ENCODE measurements around the gene ELP4.

ELP4 gene

GRCh38 chr11:31800398-31801265 lies 291.1 kb downstream of the ELP4 start:
- DNase-seq (ENCODE audit: low read depth): no peak

GRCh38 chr11:31801298-31801702 lies 291.7 kb downstream of the ELP4 start:
- no peak for DNase-seq (ENCODE audit: low read depth)

- no peak for DNase-seq (ENCODE audit: low read depth)
Observed at GRCh38 chr11:31802000-31802551, 292.5 kb downstream of the ELP4 start.

GRCh38 chr11:31802609-31802989 lies 293.0 kb downstream of the ELP4 start:
- DNase-seq (ENCODE audit: low read depth): no peak

- DNase-seq (ENCODE audit: low read depth): no peak
Observed at GRCh38 chr11:31802990-31803812, 293.6 kb downstream of the ELP4 start.

GRCh38 chr11:31803813-31804311 lies 294.3 kb downstream of the ELP4 start:
- DNase-seq (ENCODE audit: low read depth): no peak

- DNase-seq (ENCODE audit: low read depth): no peak
Observed at GRCh38 chr11:31804312-31805036, 294.9 kb downstream of the ELP4 start.

GRCh38 chr11:31805037-31805628 lies 295.6 kb downstream of the ELP4 start:
- DNase-seq (ENCODE audit: low read depth): no peak

- no peak for DNase-seq (ENCODE audit: low read depth)
Observed at GRCh38 chr11:31805629-31806185, 296.1 kb downstream of the ELP4 start.

GRCh38 chr11:31806186-31806927 lies 296.8 kb downstream of the ELP4 start:
- DNase-seq (ENCODE audit: low read depth): no peak

- DNase-seq (ENCODE audit: low read depth): no peak
Observed at GRCh38 chr11:31806928-31807798, 297.6 kb downstream of the ELP4 start.

- DNase-seq (ENCODE audit: low read depth): no peak
Observed at GRCh38 chr11:31807799-31808667, 298.5 kb downstream of the ELP4 start.

- no peak for DNase-seq (ENCODE audit: low read depth)
Observed at GRCh38 chr11:31808721-31809540, 299.4 kb downstream of the ELP4 start.

- DNase-seq (ENCODE audit: low read depth): no peak
Observed at GRCh38 chr11:31809541-31809856, 299.9 kb downstream of the ELP4 start.

GRCh38 chr11:31809857-31810778 lies 300.6 kb downstream of the ELP4 start:
- DNase-seq (ENCODE audit: low read depth): no peak

GRCh38 chr11:31810779-31811647 lies 301.4 kb downstream of the ELP4 start, which contains the start of gene PAX6:
TSS of gene PAX6 (minus strand) at chr11:31811322. CDS start at chr11:31806411, 4,911 bp downstream.
- no peak for DNase-seq (ENCODE audit: low read depth)

Measured in stimulated activated CD8-positive, alpha-beta memory T cell treated with anti-CD3 and anti-CD28 coated beads, Interleukin-4, amount 100 ng/mL, for 24 hours (primary cell).